GM18526 (cell line): ENCODE data around the gene PIP5K1A.
A peak's percentile ranks its signal among the peaks of the same experiment; 100 is the strongest.

Source experiments
- POLR2A ChIP-seq: IDR thresholded peaks from 3 replicates; pipeline ENCODE4 v1.6.1; 2011; ENCODE audit not compliant: insufficient read length; ENCODE audit errors: extremely low read depth

PIP5K1A gene

DNA sequence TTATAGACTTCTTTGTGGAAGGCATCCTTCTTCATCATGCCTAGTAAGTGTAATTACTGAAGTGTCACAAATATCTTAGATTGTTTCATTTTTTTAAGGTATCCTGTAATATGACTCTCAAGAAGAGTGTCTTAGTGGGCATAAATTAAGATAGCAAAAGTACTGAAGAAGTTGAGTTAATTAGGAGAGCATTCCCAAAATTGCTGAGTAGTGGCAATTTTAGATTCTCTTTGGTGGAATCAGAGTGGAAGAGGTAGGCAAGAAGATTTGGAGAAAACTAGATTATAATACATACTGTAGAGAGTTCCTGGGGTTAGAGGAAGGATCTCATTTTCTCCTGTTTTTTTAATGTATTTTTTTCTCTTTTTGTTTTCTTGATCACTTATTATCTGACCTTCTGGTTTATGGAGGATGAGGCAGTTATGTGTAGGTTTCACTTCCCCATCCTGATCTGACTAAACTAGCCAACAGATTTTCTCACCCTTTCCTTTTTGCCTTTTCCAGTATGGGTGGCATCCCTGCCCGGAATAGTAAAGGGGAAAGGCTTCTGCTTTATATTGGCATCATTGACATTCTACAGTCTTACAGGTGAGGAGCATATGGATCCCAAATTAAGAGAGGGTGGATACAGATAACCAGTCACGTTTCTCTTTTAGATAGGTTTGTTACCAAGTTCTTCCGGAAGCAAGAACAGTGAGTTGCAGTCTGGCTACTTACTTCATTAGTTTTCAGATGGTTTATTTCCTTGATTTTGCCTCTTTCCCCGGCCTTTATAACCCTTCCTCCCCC lies 39.5 kb downstream of the PIP5K1A start:
- no peak for TF ChIP-seq POLR2A

DNA sequence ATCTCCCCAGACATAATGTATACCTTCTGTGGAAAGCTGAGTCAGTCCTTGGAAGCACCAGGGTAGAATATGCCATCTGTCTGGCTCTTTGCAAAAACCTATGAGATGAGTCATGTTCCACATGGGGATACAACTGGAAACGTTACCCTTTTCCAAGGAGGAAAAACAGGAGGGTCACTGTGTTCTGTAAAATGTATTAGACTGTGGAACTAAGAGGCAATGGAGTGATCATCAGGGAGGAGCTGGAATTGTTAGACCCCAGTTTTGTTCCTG lies 40.1 kb downstream of the PIP5K1A start:
- TF ChIP-seq POLR2A: no peak

DNA sequence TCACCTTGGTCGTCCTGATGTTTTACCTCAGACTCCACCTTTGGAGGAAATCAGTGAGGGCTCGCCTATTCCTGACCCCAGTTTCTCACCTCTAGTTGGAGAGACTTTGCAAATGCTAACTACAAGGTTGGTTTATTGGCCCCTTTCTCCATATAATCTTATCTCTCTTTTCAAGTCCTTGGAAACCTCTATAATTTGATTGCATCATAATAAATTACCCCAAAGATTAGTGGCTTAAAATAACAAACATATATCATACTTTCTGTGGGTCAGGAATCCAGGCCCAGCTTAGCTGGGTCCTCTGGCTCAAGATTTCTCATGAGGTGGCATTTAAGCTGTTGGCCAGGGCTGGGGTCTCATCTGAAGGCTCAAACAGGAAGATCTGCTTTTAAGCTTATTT lies 44.1 kb downstream of the PIP5K1A start:
- no peak for TF ChIP-seq POLR2A

DNA sequence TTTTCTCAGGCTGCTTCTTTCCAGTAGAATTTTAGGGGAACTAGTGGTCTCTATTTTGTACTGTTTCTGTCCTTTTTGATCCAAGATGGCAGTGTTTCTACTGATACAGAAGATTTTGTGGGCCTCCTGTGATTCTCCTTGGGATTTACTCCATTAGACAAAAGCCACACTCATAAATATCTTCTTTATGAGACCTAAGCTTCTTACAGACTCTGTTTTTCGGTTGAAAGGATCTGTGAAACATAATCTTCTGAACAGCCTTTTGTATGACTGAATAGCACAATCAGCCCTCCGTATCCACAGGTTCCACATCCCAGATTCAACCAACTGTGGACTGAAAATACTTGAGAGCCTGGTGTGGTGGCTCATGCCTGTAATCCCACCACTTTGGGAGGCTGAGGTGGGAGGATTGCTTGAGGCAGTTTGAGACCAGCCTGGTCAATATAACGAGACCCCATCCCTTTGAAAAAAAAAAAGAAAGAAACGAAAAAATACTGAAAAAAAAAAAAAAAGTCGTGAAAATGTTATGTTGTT lies 45.4 kb downstream of the PIP5K1A start:
- TF ChIP-seq POLR2A: no peak

DNA sequence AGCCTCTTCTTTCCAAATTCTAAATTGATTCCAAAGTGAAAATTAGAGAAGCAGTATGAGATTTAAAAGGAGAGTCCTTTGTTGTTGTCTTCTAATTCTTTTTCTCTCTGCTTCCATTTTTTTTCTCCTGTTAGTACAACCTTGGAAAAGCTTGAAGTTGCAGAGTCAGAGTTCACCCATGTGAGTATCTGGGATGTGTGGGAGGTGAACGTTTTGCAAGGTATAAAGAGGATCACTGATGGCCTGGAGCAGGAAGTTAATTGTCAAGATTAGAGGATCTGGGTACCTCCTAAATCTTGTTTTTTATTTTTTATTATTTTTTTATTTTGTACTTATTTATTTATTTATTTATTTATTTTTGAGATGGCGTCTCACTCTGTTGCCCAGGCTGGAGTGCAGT lies 48.4 kb downstream of the PIP5K1A start:
- no peak for TF ChIP-seq POLR2A

DNA sequence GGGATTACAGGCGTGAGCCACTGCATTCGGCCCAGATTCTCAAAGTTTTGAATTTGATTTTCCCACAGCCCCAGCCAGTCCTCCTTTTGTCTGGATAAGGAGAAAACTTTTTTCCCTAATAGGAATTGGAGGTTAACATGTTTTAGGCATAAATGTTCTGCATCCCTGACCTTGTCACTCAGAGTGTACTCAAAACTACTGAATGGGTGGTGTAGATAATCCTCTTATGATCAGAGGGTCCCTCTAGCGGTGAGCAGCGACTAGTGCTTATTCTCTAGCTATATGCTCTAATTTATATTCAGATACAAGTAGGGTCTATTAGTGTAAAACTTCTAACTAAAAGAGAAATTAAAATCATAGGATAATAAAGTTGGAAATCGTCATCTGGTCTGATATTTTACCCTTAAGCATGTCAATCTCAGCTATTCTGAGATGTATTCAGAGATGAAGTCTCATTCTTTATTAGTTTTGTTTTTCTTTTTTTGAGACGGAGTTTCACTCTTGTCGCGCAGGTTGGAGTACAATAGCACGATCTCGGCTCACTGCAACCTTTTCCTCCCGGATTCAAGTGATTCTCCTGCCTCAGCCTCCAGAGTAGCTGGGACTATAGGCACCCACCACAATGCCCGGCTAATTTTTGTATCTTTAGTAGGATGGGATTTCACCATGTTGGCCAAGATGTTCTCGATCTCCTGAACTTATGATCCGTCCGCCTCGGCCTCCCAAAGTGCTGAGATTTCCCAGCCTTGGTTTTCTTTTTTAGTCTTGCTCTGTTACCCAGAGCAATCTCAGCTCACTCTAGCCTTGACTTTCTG lies 53.5 kb downstream of the PIP5K1A start:
- no peak for TF ChIP-seq POLR2A

DNA sequence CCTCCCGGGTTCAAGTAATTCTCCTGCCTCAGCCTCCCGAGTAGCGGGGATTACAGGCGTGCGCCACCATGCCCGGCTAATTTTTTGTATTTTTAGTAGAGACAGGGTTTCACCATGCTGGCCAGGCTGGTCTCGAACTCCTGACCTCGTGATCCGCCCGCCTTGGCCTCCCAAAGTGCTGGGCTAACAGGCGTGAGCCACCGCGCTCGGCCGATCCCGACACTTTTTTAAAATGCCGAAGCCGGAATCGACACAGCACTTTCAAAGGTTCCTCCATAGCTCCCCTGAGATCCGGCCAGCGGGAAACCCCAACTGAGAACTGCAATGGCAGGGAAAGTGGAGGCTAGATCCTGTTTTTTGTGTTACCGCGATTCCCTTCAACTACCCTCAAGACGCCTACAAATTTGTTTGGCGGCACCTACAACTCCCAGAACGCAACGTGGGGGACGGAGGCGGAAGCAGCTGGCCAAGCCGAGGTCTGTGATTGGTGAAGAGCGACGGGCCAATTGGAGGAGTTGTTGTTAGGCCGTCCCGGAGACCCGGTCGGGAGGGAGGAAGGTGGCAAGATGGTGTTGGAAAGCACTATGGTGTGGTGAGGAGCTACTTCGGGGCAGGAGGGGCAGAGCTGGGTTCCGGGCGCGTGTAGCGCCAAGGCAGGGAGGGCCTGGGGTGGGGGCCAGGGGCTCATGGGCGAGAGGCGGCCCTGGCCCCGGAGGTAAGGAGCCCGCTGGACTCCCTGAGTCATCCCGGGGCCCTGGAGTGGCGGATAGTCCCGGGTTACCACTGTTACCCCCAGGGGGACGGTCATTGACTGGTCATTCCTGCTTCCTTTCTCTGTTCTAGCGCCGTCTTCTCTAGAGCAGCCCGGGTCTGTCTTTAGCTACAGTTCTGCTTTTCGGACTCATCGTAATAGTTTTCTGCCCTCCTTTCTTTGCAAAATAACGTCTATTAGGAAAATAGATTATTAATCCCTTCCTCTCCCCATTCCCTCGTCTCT lies 56.2 kb downstream of the PIP5K1A start, which contains the start of gene PSMD4:
TSS of gene PSMD4 (plus strand) at position 518 of the 997 bp plus-strand sequence. CDS start at position 567, 49 bp downstream.
- TF ChIP-seq POLR2A: peak; percentile 93

DNA sequence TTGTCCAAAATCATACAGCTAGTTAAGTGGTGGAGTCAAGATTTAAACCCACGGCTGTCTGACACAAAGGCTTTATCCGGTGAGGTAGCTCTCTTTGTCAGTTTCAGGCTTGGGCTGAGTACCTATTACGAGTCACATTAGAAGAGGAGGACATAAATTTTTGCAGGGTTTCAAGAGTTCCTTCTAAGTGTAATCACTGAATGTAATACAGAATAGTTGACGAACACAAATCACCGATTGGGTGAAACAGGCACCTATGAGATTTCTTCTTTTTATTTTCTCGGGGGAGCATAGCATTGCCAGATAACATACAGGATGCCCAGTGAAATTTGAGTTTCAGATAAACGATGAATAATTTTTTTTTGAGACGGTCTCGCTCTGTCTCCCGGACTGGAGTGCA lies 57.0 kb downstream of the PIP5K1A start:
- TF ChIP-seq POLR2A: no peak

DNA sequence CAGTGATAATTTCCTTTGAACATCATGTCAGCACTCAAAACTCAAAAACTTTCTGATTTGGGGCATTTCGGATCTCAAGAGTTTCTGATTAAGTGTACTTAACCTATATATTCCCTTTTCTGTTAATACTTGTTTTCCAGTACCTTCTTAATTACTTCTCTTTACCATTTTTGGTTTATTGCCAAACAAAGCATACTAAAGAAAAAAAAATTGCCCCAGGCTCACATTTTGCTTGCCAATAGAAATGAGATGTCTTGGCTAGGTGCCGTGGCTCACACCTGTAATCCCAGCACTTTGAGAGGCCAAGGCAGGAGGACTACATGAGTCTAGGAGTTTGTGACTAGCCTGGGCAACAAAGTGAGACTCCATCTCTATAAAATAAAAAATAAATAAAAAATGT lies 61.0 kb downstream of the PIP5K1A start:
- no peak for TF ChIP-seq POLR2A

DNA sequence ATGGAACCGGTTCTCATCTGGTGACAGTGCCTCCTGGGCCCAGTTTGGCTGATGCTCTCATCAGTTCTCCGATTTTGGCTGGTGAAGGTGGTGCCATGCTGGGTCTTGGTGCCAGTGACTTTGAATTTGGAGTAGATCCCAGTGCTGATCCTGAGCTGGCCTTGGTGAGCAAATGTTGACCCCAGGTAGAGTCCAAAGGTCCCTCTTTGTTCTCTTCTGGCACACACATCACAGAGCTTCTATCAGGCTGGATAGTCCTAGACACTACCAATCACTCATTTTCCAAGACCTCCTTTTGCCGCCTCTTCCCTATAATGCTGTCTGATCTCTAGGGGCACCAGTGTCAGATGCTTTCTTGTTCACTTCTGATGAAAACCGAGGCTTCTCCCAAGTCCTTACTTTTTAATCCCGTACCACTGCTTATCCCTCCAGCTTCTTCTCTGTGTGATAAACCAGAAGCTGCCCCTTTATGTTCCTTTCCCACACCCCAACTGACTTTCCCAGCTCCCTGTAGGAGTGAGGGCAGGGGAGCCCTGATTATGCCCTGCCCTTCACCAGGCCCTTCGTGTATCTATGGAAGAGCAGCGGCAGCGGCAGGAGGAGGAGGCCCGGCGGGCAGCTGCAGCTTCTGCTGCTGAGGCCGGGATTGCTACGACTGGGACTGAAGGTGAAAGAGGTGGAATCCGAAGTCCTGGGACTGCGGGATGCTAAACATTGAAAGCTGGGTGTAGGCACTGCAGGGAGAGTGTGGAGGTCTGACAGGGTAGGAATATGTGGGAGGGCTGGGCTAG lies 67.3 kb downstream of the PIP5K1A start:
- TF ChIP-seq POLR2A: no peak

DNA sequence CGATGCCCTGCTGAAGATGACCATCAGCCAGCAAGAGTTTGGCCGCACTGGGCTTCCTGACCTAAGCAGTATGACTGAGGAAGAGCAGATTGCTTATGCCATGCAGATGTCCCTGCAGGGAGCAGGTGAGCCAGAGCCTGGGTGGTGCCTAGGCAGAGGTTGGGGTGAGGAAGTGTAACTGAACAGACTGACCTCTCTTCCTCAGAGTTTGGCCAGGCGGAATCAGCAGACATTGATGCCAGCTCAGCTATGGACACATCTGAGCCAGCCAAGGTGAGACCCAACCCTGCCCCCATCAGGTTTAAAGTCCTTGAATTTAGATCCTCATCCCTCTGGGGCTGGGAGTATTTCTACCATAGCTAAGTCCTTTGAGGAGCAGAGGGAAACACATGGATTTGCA lies 68.0 kb downstream of the PIP5K1A start:
- no peak for TF ChIP-seq POLR2A

DNA sequence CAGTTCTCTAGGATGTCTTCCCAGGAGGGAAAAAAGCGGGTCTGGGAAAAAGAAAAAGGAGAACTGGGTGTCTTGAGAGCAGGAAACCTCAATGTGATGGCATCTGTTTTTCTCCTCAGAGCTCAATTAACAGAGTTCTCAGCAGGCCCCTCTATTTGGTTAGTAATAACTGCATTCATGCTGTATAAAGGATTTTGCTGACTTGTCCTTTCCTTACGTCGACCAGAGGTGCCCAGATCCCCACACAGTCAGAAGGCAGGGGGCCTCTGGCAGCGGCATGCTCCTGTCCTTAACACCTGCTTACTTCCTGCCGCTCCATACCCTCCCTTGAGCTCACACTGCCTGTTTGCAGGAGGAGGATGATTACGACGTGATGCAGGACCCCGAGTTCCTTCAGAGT lies 68.5 kb downstream of the PIP5K1A start:
- TF ChIP-seq POLR2A: no peak

DNA sequence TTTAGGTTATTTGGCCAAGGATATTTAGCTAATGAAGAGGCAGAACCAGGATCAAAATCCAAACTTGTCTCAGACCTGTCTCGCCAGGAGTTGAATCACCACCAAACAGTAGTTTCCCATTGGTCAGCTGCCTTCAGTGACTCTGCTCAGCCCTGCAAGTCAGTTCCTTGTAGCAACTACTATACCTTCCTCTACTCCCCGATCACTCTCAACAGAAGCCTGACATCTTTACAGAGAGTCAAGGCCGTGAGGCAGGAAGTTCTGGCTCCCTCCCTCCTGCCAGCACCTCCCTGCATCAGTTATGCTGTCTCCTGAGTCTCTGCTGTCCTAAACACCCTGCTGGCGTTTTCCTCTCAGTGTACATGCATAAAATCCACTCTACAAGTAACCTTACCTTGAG lies 69.4 kb downstream of the PIP5K1A start:
- TF ChIP-seq POLR2A: no peak

DNA sequence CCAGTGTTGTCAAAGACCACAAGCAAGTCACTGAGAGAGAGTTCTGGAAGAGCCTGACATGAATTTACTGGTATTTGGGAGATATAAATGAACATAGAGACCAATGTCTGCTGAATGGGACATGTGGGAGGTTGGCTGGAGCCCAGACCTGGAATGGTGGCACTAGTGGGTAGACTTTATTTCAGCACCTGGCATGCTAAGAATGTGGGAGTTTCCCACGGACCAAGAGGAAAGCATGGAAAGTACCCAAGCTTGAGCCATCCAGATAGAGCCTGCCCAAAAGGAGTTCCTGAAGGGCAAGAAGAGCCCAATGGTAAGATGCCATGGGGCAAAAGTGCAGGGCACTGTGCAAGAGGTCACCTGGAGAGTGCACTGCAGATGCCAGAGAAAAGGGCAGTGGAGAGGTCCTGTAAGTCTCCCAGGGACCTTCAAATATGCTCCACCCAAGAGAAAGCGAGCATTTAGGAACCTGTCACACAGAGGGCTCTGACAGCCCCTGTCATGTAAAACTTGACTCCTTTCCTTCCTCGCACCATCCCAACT lies 75.6 kb downstream of the PIP5K1A start:
- no peak for TF ChIP-seq POLR2A
